T-helper 2 cell (primary cell): ENCODE results near the gene FAM89B.

Experiments
- DNase-seq, 5 experiments: peaks; one replicate each; pipeline versions ENCODE4 v3.0.0 to v3.0.0-alpha.2; 2012 to 2022

Gene FAM89B

GRCh38 chr11:65612691-65613090 lies 40.4 kb downstream of the FAM89B start:
- DNase-seq = no peak

DNA sequence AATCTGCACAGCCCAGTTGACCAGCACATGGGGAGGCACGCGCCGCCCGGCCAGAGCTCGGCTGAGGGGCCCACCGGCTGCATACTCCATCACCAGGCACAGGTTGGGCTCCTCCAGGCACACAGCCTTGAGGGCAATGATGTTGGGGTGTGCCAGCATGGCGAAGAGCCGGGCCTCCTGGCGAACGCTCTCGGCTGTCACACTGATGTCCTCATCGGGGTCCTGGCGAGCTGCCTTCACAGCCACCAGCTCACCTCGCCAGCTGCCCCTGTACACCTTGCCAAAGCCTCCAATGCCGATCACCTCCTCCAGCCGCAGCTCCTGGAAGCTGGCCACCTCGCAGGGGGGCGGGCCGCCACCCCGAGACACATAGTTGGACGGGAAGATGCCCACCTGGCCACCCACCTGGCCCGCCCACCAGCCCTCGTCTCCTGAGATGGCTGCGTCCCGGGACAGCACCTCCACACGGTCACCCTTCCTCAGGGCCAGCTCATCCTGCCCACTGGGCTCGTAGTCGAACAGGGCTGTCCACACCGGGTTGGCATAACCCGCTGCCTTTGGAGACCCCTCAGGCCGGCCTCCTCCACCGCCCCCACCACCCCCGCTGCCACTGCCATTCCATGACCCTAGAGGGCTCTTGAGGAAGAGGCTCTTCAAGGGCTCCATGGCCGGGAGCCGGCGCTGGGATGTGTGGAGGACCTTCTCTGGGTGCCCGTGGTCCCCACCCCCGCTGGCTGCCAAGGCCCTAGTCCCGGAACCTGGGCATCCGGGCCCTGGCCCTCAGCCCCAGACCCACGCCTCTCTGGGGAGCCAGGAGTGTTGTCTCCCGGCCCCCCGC lies 41.0 kb downstream of the FAM89B start:
- peak in 3 of 5 experiments; percentile 11 to 24 (median 13) for DNase-seq

DNA sequence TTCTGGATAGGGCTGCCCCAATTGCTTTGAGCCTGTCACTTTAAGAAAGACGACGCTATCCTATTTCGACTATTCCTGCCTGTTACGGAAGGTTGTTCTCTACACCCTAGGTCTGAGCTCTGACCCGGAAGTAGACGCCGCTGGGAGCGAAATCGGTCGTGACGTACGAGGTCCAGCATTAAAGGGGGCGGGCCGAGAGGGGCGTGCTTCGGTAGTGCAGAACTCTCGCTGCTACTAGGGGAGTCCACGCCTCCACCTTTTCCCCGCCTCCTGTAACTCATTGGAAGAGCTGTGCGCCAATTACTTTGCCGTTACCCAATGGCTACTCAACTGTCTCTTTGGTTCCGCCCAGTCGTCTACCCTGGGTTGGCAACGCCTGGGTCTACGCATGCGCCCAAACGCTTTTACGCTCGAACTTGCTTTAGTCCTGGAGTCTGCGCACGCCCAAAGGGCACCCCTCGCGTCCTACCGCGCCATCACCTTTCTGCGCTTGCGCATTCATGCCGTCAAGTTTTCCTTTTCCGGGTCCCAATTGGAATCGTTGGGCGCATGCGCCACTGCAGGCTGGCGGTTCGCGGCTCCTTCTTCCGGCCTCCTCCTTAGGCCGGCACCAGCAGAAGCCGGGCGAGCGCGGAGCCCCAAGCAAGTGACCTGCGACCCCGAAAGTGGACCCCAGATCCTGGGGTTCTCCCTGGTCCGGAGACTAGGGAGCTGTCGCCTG lies 43.1 kb downstream of the FAM89B start, which contains the start of gene PCNX3:
PCNX3 (plus strand) TSS at position 548 of the 721 bp plus-strand sequence. CDS start 536 bp downstream, outside the sequence.
- DNase-seq = peak; percentile 98 to 100 (median 100)

DNA sequence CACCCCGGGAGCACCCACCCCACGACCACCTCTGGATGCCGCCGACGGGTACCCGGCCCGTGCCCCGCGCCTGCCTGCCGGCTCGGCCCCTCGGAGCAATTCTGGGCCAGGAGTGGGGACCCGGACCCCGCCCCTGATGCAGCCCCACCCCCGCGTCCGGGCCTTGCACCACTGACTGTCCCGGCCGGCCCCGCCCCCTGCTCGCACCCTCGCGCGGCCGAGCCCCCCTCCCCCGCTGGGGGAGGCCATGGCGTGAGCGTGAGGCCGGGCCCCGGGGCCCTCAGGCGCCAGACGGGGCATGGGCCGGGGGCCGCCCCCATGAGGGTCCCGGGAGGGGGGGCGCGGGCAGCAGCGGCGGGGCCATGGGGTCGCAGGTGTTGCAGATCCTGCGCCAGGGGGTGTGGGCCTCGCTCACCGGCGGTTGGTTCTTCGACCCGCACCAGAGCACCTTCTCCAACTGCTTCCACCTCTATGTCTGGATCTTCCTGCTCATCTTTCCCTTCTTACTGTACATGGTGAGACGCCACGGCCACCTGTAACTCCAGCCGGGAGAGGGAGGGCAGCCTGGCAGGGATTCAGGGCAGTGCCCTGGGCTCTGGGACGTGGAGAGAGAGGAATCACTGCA lies 43.7 kb downstream of the FAM89B start:
- peak in 1 of 5 experiments; percentile 56 for DNase-seq

DNA sequence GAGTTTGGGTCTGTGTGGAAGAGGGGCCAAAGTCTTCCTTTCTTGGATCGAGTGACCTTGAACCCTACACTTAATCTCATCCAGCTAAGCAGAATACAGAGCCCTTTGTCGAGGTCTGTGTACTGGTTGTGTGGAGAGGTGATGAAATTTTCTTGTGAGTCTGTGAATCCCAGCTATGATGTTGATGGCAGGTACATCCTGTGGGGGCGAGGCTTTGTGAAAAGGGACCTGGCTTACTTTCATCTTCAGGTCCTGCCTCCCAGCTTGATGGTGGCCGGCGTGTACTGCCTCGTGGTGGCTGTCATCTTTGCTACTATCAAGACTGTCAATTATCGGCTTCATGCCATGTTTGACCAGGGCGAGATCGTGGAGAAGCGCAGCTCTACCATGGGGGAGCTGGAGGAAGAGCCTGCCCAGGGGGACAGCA lies 44.2 kb downstream of the FAM89B start:
- DNase-seq = peak in 1 of 5 experiments; percentile 55

DNA sequence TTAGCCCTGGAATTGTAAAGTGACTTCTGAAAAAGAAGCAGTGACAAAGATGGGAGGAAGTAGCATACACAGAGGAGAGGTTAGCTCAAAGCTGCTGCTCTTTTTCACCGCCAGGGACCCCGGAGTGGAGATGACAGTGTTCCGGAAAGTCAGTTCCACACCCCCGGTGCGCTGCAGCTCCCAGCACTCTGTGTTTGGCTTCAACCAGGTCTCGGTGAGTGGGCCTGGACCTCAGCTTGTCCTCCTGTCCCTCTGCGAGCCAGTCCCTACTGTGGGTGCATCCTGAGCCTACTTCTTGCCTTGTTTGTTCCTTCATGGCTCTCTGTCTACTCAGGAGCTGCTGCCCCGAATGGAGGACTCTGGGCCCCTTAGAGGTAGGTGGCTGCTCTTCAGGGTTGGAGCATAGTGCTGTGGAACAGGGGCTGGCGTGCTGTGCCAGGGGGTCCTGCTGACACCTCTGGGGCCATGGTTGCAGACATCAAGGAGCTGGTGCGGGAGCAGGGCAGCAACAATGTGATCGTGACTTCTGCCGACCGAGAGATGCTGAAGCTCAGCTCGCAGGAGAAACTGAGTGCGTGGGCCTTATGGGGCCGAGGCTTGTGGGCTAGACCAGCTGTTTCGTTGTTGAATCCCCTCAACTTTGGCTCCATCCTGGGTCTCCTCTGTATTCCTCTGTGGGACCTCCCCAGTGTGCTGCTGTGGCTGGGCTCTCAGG lies 45.0 kb downstream of the FAM89B start:
- no peak for DNase-seq

- DNase-seq = no peak
Observed at GRCh38 chr11:65617990-65618751, 45.8 kb downstream of the FAM89B start.

- no peak for DNase-seq
Observed at GRCh38 chr11:65618763-65619162, 46.4 kb downstream of the FAM89B start.

DNA sequence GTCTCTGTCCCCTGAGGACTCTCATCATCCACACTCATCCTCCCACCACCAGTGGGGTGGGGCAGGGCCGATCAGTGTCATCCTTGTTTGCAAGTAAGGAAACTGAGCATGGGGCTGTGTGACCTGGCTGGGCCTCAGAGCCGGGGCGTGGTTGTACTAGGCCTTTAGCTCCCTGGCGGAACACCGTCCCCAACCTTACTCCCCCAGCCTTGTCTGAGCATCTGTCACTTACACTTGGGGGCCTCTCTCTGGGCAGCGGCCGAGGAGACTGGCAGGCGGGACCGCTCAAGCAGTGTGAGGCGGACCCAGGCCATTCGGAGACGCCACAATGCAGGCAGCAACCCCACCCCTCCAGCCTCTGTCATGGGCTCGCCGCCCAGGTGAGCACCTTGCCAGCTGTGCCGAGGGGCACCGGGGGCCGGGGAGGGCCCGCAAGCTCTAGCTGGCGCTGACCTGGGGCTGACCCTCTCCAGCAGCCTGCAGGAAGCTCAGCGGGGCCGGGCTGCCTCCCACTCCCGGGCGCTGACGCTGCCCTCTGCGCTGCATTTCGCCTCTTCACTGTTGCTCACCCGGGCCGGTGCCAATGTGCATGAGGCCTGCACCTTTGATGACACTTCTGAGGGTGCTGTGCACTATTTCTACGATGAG lies 47.1 kb downstream of the FAM89B start:
- DNase-seq = no peak

DNA sequence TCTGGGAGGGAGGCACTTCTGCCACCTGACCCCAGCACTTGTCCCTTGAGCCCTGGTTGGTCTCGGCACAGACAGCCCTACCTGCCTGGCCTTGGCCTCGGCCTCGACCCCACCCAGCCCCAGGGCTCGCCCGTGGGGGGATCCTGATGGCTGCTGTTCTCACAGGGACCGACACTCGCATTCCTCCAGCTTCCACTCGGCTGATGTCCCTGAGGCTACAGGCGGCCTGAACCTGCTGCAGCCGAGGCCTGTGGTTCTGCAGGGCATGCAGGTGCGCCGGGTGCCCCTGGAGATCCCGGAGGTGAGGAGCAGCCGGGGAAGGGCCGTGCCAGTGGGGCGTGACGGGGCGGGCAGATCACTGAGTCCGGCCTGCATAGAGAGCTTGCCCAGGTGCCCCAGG lies 48.3 kb downstream of the FAM89B start:
- DNase-seq = no peak

GRCh38 chr11:65621460-65621859 lies 49.1 kb downstream of the FAM89B start:
- no peak for DNase-seq

- DNase-seq = no peak
Observed at GRCh38 chr11:65622011-65622410, 49.7 kb downstream of the FAM89B start.

GRCh38 chr11:65623177-65623576 lies 50.8 kb downstream of the FAM89B start:
- no peak for DNase-seq
